GM10266 (cell line): ENCODE measurements around the gene GNG7.
A peak's percentile ranks its signal among the peaks of the same experiment; 100 is the strongest.

ENCODE experiments used
- DNase-seq: peaks from one replicate; pipeline ENCODE4 v3.0.0; 2012; ENCODE audit errors: extremely low spot score
- TF ChIP-seq, protein P1 (sequence below): IDR thresholded peaks from 2 replicates; pipeline ENCODE4 v1.5.1; 2012; ENCODE audit warnings: mild to moderate bottlenecking, low read depth; ENCODE audit not compliant: control insufficient read depth, insufficient read depth; ENCODE audit errors: missing control alignments

Gene GNG7

DNA sequence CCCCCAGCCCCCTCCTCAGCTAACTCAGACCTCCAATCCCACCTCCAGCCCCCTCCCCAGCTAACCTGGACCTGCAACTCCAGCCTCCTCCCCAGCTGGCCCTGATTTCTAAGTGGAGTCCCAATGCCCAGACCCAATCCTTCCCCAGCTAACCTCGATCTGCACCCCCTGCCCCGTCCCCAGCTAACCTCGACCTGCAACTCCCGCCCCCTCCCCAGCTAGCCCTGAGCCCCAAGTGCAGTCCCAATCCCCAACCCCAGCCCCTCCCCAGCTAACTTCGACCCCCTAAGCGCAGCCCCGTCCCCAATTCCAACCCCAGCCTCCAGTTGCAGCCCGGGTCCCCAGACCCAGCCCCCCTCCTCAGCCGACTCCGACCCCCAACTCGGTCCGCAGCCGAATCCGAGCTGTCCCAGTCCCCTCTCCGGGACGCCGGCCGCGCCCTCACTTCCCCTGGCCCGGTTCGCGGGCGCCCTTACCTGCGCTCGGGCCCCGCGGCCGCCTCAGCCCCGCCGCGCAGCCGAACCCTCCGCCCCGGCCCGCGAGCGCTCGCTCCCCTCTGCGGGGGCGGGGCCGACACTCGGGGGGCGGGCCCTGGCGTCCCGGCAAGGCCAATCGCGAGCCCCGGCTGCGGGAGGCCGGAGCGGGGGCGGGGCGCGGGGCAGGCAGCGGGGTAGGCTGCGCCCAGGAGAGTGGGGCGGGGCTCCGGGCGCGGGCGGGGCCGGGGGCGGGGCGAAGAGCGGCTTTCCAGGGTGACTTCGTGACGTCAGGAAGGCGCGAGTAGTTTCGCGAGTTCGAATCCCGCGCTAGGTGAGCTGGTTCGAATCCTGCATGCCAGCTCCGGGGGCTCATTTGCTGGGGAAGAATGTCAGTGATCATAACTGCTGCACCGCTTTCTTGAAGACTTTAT, at the start of gene GNG7:
GNG7 (minus strand) TSS at position 525 of the 907 bp plus-strand sequence. CDS start 182,006 bp downstream, outside the sequence.
- TF ChIP-seq, protein P1, sequence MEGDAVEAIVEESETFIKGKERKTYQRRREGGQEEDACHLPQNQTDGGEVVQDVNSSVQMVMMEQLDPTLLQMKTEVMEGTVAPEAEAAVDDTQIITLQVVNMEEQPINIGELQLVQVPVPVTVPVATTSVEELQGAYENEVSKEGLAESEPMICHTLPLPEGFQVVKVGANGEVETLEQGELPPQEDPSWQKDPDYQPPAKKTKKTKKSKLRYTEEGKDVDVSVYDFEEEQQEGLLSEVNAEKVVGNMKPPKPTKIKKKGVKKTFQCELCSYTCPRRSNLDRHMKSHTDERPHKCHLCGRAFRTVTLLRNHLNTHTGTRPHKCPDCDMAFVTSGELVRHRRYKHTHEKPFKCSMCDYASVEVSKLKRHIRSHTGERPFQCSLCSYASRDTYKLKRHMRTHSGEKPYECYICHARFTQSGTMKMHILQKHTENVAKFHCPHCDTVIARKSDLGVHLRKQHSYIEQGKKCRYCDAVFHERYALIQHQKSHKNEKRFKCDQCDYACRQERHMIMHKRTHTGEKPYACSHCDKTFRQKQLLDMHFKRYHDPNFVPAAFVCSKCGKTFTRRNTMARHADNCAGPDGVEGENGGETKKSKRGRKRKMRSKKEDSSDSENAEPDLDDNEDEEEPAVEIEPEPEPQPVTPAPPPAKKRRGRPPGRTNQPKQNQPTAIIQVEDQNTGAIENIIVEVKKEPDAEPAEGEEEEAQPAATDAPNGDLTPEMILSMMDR, result no peak
- DNase-seq, result peak; percentile 100

DNA sequence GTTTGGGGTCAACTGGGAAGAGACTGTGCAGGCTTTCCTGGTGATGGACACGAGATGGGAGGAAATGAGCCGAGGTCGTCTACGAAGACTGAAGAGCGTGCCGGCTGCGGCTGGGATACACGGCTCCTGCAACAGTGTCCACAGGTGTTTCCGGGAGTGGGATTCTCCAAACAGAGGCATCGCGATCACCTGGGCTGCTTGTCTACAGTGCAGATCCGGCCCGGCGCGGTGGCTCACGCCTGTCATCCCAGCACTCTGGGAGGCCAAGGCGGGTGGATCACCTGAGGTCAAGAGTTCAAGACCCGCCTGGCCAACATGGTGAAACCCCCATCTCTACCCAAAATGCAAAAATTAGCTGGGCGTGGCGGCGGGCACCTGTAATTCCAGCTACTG, 48.9 kb upstream of the GNG7 start:
- TF ChIP-seq, protein P1, result no peak
- DNase-seq, result no peak

DNA sequence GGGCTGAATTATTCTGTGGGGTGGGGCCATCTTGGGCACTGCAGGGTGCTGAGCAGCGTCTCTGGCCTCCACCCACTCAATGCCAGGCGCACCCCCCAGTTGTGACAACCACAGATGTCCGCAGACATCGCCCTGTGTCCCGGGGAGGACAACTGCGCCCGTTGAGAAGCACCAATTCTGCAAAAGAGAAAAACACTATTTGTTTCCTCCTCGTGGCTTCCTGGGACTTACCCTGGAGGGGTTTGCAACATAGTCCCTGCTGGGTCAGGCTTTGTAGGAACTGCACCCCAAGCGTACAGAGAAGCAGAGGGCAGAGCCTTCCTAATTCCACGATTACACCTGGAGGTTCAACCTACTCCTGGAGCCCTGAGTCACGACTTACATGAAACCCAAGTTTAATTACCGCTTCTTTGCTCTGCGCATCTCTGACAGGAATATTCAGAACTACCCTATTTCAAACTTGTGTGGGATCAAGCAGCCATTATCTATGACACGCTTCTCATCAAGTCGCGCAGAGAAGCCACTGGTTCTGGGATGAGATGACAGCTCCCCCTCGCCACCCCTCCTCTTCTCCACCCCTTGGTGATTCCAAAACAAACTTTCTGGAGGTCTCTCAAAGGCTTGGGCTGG, 48.4 kb upstream of the GNG7 start:
- DNase-seq, result no peak
- TF ChIP-seq, protein P1, result no peak

DNA sequence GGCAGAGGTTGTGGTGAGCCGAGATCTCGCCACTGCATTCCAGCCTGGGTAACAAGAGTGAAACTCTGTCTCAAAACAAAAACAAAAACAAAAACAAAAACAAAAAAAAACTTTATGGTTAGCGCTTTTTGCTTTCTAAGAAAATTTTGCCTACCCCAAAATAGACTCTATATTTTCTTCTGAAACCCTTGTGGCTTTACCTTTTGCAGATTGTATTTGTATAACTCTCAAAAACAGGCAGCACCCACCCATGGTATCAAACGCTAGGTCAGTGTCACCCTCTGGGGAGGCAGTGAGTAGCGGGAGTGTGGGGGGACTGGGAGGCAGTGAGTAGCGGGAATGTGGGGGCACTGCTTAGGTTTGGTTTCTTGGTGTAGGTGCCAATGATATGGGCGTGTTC, 44.9 kb upstream of the GNG7 start:
- no peak for DNase-seq
- TF ChIP-seq, protein P1, result no peak

DNA sequence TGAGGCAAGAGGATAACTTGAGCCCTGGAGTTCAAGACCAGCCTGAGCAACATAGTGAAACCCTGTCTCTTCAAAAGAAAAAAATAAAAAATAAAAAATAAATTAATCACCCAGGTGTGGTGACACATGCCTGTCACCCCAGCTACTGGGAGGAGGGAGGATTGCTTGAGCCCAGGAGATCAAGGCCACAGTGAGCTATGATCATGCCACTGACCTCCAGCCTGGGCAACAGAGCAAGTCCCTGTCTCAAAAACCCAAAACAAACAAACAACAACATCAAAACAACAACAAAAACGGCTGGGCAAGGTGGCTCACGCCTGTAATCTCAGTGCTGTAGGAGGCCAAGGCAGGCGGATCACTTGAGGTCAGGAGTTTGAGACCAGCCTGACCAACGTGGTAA, 41.6 kb upstream of the GNG7 start:
- TF ChIP-seq, protein P1, result no peak
- no peak for DNase-seq

DNA sequence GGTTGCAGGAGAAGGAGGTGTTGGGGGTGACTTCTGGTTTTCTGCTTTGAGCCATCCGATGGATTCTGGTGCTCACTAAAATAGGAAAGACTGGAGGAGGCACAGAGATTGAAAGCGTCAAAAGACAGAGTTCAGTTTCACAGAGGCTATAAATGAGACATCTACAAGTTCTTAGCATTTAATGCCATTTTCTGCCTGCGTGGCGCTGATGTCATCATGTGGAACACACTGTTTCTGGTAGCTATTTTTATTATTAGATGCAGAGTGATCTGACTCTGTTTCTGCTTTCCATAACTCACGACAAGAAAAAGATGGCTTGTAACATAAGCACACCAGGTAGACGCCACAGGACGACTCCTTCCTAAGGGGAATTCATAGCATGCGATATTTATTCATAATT, 40.6 kb upstream of the GNG7 start:
- TF ChIP-seq, protein P1, result no peak
- DNase-seq, result no peak

DNA sequence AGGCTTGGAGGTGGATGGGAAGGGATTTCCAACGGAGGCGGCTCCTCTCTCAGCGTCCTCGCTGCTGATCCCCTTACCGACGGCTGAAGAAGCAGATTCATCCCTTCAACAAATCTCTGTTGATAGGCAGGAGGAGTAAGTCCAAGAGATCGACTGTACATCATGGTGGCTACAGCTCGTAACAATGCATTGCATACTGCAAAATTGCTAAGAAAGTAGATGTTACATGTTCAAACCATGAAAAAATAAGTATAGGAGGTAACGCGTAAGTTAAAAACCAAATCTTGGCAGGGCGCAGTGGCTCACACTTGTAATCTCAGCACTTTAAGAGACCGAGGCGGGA, 37.8 kb upstream of the GNG7 start:
- no peak for DNase-seq
- TF ChIP-seq, protein P1, result no peak
